COLO829 (cell line): ENCODE measurements around the gene AS3MT.
"Not testable (repeated sequence)": the region's sequence is repeated elsewhere in the genome, so short reads cannot be mapped to it uniquely, and the experiment has no call there.

Experiments used
- DNase-seq: peaks from one replicate; pipeline ENCODE4 v3.0.0; 2012; ENCODE audit warnings: low spot score

AS3MT gene

DNA sequence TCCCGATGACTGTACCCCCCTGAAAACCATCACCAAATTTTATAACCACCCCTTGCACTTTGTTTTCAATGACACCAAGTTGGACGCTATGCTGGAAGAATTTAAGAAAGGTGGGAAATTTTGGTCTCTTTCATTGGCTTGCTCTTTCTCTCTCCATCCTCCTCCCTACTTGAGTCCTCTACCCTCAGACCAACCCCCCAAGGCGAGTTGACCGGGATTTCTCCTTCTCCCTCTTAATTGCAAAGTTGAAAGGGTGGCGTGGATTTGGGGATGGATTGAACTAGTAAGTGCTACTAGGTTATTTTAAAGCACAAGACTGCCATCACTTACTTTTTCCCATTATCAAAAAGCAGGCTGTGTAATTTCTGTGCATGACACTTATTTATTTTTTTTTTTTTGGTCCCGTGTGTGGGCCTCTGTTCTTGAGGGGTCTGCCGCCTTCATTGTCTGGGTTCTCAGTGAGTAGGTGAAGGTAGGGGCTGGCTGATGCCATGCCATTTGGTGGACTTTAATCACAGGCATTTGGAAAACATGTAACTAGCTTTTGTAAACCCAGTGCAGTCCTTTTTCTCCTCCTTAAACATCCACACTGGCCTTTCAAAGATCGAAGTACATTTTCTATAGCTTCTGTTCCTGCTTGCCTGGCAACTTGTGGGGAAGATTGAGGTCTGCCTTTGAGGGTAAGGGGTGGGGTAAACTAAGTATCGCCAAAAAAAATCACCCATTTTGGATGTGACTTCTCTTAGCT, 50.9 kb downstream of the AS3MT start:
- no peak for DNase-seq

DNA sequence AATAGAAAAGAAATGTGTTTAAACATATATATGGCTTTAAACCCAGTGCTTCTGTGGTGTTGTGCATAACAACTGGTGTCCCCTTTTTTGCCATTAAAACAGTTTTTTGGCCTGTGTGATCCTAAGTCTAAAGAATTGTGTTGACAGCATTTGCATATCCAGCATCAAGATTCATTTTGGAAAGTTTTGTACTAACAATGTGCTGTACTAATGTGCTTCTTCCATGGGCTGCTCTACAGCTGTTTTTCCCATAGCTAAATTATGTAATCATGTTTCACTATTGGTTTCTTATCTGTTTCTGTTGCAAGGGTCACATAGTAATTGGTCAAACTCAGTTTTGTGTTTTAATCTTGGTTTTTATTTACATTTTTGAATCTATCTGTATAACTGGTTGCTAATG, 54.3 kb downstream of the AS3MT start:
- DNase-seq, result no peak

DNA sequence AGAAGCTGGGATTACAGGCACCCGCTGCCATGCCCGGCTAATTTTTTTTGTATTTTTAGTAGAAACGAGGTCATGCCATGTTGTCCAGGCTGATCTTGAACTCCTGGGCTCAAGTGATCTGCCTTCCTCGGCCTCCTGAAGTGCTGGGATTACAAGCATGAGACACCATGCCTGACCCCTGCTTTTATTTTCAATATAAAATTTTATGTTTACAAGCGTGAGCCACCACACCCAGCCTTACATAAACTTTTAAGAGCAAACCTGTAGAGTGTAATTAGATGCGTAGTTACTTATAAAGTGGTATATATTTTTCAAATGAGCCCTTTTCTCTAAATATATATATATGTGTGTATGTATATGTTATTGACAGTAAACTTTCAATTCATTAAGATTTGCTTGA, 57.6 kb downstream of the AS3MT start:
- DNase-seq, result no peak

DNA sequence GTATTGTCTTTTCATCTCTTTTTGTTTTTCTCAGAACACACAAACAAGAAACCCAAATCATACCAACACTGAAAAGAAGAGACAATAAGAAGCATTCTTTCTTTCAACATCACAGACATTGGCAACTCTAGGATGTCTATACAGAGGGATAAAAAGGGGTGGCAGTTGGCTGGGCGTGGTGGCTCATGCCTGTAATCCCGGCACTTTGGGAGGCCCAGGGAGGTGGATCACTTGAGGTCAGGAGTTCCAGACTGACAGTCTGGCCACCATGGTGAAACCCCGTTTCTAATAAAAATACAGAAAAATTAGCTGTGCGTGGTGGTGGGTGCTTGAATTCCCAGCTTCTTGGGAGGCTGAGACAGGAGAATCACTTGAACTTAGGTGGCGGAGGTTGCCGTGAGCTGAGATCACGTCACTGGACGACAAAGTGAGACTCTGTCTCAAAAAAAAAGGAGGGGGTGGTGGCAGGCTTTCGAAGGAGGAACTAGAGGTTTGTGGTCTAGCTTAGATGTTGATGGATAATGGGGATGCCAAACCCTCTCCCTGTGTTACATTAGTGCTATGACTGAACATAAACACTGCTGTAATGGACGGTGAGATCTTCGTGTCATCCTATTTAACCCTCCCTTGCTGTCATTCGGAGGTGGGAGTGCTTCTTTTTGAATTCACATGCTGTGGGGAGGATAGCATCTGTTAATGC, 58.2 kb downstream of the AS3MT start:
- DNase-seq, result no peak

DNA sequence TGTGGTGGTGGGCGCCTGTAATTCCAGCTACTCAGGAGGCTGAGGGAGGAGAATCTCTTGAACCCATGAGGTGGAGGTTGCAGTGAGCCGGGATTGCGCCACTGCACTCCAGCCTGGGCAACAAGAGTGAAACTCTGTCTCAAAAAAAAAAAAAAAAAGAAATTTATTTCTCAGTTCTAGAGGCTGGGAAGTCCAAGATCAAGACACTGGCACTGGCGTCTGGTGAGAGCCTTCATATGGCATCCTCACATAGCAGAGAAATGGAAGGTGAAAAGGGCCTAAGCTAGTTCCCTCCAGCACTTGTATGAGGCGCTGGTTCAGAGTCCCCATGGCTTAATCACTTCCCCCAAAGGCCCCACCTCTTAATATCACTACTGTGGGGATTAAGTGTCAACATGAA, 59.2 kb downstream of the AS3MT start:
- not testable (repeated sequence) for DNase-seq

DNA sequence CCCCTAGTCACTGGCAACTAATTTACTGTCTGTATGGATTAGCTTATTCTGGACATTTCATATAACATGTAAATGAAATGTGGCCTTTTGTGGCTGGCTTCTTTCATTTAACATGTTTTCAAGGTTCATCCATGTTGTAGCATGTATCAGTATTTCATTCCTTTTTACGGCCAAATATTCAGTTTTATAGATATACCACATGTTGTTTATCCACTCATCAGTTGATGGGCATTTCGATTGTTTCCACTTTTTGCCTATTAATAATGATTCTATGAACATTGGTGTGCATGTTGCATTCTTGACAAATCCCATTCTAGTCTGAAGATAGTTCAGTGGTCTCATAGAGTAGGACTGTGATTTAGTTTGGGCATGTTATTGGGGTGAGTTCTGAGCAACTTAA, 61.5 kb downstream of the AS3MT start:
- no peak for DNase-seq

DNA sequence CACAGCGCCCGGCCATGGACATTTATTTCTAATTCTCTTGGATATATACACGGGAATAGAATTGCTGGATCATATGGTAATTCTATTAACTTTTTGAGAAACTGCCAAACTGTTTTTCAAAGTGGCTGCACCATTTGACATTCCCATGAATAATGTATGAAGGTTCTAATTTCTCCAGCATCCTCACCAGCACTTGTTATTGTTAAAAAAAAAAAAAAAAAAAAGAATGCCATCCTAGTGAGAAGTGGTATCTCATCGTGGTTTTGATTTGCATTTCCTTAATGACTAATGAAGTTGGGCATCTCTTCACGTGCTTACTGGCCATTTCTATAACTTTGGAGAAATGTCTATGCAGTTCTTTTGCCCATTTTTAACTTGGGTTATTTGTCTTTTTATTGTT, 62.4 kb downstream of the AS3MT start:
- DNase-seq, result no peak

DNA sequence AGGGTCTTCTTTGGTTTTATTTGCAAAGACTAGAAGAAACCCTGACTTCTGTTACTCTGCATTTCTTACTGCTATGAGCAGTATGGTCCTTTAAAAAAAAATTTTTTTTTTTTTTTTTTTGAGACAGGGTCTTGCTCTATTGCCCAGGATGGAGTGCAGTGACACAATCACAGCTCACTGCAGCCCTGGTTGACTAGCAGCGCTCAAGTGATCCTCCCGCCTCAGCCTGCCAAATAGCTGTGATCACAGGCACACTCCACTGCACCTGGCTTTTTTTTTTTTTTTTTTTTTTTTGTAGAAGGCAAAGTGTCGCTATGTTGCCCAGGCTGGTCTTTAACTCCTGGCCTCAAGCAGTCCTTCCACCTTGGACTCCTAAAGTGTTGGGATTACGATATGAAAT, 66.2 kb downstream of the AS3MT start:
- DNase-seq, result no peak

DNA sequence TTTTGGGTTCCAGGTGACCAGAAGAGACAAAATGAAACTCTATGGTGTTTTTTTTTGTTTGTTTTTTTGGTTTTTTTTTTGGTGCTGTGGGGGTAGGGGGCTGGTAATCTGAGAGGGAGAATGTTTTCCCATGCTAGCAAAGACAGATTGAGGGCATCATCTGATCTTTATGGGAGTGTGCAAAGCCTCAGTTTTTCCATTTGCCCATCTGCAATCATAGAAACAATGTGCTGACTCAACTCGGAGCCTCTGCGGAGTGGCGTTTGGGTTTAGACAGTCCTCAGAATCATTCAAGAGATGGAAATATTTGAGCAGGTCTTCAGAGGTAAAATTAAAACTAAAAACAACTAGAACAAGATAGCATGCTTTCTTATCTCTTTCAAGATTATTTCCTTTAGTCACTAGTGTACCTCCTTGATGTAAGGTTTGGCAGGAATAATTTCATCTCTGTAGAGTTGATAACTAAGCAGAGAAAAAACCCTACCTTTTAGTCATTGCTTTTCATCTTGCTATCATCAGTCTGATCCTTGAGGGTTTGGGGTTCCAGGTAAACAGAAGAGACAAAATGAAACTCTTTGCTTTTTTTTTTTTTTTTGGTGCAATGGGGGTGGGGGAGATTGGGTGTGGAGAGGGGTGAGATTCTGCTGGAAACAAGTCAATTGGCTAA, 66.8 kb downstream of the AS3MT start:
- no peak for DNase-seq

DNA sequence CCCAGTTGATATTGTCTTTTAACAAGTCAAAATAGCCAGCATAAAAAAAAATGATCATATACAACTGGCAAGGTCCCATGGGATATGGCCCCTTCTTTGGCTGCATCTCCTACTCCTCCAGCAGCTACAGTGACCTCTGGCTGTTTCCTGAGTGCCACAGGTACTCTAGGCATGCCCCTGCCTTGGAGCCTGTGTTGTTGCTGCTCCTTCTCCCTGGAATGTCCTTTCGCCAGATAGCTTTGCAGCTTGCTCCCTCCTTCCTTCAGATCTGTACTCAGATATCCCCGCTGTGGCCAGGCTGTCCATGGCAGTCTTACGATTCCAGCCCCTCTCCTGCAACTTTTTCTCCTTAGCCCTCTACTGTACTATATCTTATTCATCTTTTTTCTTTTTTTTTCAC, 72.1 kb downstream of the AS3MT start:
- DNase-seq, result no peak

DNA sequence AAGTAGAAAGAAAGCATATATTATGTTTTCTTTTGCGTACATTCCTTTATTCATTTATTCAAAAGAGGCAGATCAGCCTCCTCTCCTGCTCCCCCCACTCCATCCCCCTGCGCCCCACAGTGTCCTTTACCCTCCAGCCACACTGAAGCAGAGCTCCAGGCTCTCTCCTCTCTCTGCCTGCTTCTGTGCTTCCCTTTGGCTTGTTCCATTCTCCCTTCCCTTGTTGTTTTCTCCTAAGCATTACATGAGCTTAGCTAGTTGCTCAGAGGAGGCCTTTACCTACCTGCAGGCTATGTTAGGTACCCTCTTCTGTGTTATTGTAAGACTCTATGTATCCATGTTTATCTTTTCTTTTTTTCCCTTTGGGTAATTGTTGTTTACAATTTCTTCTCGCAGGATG, 76.2 kb downstream of the AS3MT start:
- no peak for DNase-seq

DNA sequence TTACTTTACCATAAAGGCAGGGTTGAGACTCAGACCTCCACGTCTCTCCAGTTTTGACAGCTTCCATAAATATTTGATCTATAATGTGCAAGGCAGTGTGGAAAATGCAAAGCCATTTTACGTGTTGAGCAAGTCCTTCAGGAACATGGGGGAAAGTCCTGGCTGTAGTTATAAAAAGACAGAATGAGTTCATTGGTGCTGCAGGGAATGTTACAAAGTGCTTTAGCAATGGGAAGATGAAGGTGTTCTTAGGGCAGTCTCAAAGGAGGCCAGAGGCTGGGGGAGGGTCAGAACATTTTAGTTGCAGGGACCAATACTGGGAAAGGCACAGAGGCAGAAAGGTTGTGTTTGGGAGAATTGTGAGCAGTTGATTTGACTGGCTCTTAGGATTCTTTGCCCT, 76.7 kb downstream of the AS3MT start:
- no peak for DNase-seq

DNA sequence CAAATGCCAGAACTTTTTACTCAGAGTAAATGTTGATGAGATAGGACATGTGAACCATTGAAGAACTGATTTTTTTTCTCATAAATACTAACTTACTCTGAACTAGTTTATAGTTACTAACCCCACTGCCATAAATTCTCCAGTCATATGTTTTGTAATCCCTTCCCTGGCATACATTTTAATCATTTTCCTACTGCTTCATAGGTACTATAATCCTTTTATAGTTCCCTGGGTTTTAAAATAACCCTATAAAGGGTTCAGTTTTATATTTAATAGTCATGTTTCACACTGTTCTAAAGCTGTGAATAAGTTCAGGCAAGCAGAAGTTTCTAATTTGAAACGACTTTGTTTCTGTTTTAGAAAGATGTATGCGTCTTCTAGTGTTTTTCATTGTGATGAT, 77.7 kb downstream of the AS3MT start:
- DNase-seq, result no peak

DNA sequence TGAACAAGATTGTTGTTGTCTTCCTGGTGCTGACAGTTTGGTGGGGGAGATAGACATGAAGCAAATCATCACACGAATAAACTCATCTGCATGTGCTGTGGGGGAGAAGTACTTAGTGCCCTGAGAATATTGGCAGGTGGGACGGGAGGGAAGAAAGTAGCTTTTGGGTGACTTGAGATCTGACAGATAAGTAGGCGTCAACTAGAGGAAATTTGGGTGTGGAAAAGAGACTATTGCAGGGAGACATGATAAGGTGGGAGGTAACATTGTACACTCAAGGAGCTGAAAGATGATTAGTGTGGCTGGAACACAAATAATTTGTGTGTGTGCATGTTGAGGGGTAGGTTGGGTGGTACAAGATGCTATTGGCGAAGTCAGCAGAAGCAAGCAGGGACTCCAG, 78.9 kb downstream of the AS3MT start:
- DNase-seq, result no peak

DNA sequence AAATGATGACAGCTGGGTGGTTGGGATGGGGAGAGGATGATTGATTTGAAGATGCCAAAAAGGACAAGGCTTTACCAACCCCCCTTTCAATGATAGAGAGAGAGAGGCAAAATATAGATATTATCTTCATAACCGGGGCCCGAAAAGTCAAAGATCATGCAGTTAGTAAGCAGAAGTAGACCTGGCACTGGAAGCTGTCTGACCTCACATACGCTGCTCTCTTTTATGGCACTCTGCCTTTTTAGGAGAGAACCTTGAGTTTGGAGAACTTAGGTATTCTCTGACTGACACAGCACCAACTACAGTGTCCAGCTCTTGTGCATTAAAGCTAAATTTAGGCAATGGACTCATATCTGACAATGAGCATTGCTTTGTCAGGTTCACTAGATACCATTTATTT, 79.5 kb downstream of the AS3MT start:
- DNase-seq, result no peak

DNA sequence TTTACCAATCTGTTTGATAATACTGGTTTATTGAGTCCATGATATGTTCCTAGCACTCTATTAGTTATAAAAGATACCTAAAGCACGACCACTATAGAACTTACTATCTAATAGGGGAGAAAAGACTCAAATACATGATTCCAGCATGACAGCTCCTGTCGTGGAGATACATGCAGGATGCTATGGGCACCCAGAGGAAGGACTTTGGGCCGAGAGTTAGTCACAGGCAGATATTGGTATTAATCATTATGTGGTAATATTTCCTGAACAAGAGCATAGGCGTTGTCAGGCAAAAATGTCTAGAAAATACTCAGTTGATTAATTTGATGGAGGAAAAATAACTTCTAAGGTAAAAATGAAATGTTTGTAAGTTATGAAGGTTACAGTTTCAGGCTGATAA, 80.6 kb downstream of the AS3MT start:
- no peak for DNase-seq

DNA sequence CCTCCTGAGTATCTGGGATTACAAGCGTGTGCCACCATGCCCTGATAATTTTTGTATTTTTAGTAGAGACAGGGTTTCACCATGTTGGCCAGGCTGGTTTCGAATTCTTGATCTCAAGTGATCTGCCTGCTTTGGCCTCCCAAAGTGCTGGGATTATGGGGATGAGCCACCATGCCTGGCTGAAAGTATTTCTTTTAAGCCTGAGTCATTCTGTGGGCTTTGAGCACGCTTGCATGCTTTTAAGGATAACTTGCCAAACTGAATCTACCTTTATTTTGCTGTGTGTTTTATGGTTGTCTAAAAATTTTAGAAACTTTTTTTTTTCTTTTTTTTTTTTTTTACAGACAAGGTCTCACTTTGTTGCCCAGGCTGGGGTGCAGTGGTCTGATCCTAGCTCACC, 82.0 kb downstream of the AS3MT start:
- DNase-seq, result no peak
